Nephron progenitor cell (in vitro differentiated cells): ENCODE measurements around the gene WWOX.

Experiments
- DNase-seq: peaks from one replicate; pipeline ENCODE4 v3.0.0; 2021
- H3K27ac Mint-ChIP-seq: 2 replicates; pipeline ENCODE4 v1.8.0; 2021; ENCODE audit warnings: mild to moderate bottlenecking, moderate library complexity, mixed read lengths
- H3K27me3 Mint-ChIP-seq: 2 replicates; pipeline ENCODE4 v1.8.0; 2021; ENCODE audit warnings: mild to moderate bottlenecking, low read depth, mixed read lengths; ENCODE audit not compliant: poor library complexity
- H3K36me3 Mint-ChIP-seq: 2 replicates; pipeline ENCODE4 v1.8.0; 2021; ENCODE audit warnings: low read depth, mixed read lengths
- H3K4me1 Mint-ChIP-seq: 2 replicates; pipeline ENCODE4 v1.8.0; 2021; ENCODE audit warnings: mixed read lengths
- H3K4me3 Mint-ChIP-seq: 2 replicates; pipeline ENCODE4 v1.8.0; 2021; ENCODE audit warnings: mild to moderate bottlenecking, moderate library complexity, mixed read lengths
- H3K9me3 Mint-ChIP-seq: 2 replicates; pipeline ENCODE4 v1.8.0; 2021; ENCODE audit warnings: mild to moderate bottlenecking, moderate library complexity, mixed read lengths
- TF ChIP-seq, protein P1 (sequence below): fragments of 200-600 bp; sonication (generic); IDR thresholded peaks from 2 replicates; pipeline ENCODE4 v1.5.0; 2021; ENCODE audit warnings: antibody characterized with exemption

Gene WWOX

GRCh38 chr16:78961464-78961863 is 862.0 kb downstream of the WWOX start:
- no peak overlapping the region for H3K4me3 Mint-ChIP-seq
- H3K27me3 Mint-ChIP-seq = peaks cover 4% of the 10 kb centered on the region
- H3K36me3 Mint-ChIP-seq = peaks cover 13% of the 10 kb centered on the region
- DNase-seq = no peak
- TF ChIP-seq, protein P1, sequence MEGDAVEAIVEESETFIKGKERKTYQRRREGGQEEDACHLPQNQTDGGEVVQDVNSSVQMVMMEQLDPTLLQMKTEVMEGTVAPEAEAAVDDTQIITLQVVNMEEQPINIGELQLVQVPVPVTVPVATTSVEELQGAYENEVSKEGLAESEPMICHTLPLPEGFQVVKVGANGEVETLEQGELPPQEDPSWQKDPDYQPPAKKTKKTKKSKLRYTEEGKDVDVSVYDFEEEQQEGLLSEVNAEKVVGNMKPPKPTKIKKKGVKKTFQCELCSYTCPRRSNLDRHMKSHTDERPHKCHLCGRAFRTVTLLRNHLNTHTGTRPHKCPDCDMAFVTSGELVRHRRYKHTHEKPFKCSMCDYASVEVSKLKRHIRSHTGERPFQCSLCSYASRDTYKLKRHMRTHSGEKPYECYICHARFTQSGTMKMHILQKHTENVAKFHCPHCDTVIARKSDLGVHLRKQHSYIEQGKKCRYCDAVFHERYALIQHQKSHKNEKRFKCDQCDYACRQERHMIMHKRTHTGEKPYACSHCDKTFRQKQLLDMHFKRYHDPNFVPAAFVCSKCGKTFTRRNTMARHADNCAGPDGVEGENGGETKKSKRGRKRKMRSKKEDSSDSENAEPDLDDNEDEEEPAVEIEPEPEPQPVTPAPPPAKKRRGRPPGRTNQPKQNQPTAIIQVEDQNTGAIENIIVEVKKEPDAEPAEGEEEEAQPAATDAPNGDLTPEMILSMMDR = no peak
- no peak overlapping the region for H3K27ac Mint-ChIP-seq
- H3K9me3 Mint-ChIP-seq = peaks cover 17% of the 10 kb centered on the region
- peaks cover 18% of the 10 kb centered on the region for H3K4me1 Mint-ChIP-seq

DNA sequence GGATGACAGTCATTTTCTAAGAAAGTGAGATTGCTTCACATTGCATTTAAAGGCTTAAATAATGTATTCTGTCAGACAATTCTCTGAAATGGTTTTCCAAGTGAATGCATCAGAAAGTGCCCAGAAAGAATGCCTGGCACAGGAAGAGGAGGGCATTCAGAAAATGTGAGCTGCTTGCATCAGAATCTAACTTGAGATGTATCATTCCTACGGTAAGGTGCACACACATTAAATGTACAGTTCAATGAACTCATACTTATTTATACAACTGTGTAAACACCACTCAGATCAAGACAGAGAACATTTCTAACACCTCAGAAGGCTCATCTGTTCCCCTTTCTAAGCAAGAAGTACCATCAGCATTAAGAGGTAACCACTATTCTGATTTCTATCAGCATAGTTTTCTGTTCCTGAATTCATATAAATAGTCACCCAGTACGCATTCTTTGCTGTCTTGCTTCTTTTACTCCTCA is 863.0 kb downstream of the WWOX start:
- peaks cover 4% of the 10 kb centered on the region for H3K27me3 Mint-ChIP-seq
- no peak overlapping the region for H3K4me3 Mint-ChIP-seq
- H3K4me1 Mint-ChIP-seq = peaks cover 9% of the 10 kb centered on the region
- H3K27ac Mint-ChIP-seq = no peak overlapping the region
- TF ChIP-seq, protein P1 = no peak
- DNase-seq = no peak
- peaks cover 13% of the 10 kb centered on the region for H3K36me3 Mint-ChIP-seq
- peaks cover 17% of the 10 kb centered on the region for H3K9me3 Mint-ChIP-seq

DNA sequence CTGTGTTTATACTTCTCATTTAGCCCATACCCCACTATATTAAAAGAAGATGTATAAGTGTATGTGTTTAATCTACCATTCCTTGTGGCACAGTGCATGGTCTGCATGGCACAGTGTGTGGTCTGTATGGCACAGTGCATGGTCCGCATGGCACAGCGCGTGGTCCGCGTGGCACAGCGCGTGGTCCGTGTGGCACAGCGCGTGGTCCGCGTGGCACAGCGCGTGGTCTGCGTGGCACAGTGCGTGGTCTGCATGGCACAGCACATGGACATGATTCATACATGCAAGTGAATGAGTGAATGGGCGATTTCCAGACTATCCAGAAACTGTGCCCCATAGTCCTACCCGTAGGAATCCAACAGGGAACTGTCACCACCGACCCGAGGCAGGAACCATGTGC is 868.5 kb downstream of the WWOX start:
- peaks cover 10% of the 10 kb centered on the region for H3K27me3 Mint-ChIP-seq
- TF ChIP-seq, protein P1 = no peak
- no peak overlapping the region for H3K4me3 Mint-ChIP-seq
- peaks cover 17% of the 10 kb centered on the region for H3K9me3 Mint-ChIP-seq
- no peak overlapping the region for H3K27ac Mint-ChIP-seq
- DNase-seq = no peak
- H3K36me3 Mint-ChIP-seq = peaks cover 13% of the 10 kb centered on the region
- H3K4me1 Mint-ChIP-seq = peaks cover 41% of the 10 kb centered on the region

- no peak overlapping the region for H3K4me3 Mint-ChIP-seq
- DNase-seq = no peak
- TF ChIP-seq, protein P1 = no peak
- H3K27ac Mint-ChIP-seq = no peak overlapping the region
- peaks cover 4% of the 10 kb centered on the region for H3K36me3 Mint-ChIP-seq
- H3K4me1 Mint-ChIP-seq = peaks cover 59% of the 10 kb centered on the region
- peaks cover 10% of the 10 kb centered on the region for H3K27me3 Mint-ChIP-seq
- H3K9me3 Mint-ChIP-seq = peaks cover 8% of the 10 kb centered on the region
Observed at GRCh38 chr16:78969721-78970120, 870.3 kb downstream of the WWOX start.

- H3K4me1 Mint-ChIP-seq = peaks cover 68% of the 10 kb centered on the region
- peaks cover 6% of the 10 kb centered on the region for H3K27me3 Mint-ChIP-seq
- peaks cover 2% of the 10 kb centered on the region for H3K9me3 Mint-ChIP-seq
- no peak for DNase-seq
- H3K4me3 Mint-ChIP-seq = no peak overlapping the region
- TF ChIP-seq, protein P1 = no peak
- peaks cover 2% of the 10 kb centered on the region for H3K36me3 Mint-ChIP-seq
- H3K27ac Mint-ChIP-seq = no peak overlapping the region
Observed at GRCh38 chr16:78970650-78971049, 871.2 kb downstream of the WWOX start.

DNA sequence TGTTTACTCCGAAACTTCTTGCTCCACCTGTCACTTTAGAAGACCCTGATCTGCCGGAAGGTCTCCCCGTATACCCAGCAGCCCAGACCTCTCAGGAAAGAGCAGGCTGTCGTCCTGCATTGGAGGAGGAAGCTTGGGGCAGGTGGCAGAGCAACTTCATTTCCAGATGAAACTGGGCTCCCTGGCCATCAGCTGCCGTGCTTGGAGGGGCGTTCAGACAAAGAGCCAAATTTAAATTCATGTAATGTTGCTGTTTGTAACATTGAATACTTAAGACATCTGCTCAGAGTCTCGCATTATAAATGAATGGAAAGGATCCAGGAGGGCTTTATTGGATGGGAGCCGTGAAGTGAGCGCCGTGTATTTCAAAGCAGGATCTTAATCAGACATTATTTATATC is 872.6 kb downstream of the WWOX start:
- no peaks in the 10 kb centered on the region for H3K36me3 Mint-ChIP-seq
- peaks cover 9% of the 10 kb centered on the region for H3K27me3 Mint-ChIP-seq
- H3K4me1 Mint-ChIP-seq = peaks cover 81% of the 10 kb centered on the region
- TF ChIP-seq, protein P1 = no peak
- DNase-seq = no peak
- no peaks in the 10 kb centered on the region for H3K9me3 Mint-ChIP-seq
- H3K27ac Mint-ChIP-seq = no peak overlapping the region
- no peak overlapping the region for H3K4me3 Mint-ChIP-seq
